GM19467 (cell line): ENCODE measurements around the gene E2F2.

ENCODE experiments used
- ATAC-seq: cut with Tn5 transposase; IDR thresholded peaks from one replicate; pipeline ENCODE4 v1.9.1; 2021; ENCODE audit warnings: mild to moderate bottlenecking, moderate library complexity; ENCODE audit not compliant: unreplicated experiment

The E2F2 gene

DNA sequence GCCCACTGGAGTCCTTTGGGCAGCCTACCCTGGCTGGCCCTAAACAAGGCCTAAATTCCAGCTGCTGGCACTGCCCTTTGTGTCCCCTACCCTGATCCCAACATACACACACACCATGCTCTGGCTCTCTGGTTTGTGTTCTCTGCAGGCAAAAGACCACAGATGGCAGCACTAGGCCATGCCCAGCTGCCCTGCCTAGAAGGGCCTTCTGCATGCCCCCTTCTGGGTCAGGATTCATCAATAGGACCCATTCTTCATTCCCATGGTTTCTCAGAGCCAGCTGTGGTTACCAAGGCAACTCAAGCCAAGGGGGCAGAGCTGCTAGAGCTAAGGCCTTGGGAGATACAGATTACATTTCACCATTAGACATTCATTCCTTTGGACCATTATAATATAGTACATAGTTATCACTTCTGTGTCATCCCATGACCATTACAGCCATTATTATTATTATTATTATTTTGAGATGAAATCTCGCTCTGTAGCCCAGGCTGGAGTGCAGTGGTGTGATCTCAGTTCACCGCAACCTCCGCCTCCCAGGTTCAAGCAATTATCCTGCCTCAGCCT is 64.5 kb downstream of the E2F2 start:
- no peak for ATAC-seq

- ATAC-seq: no peak
Measured at GRCh38 chr1:23463286-23463685, 67.7 kb downstream of the E2F2 start.

DNA sequence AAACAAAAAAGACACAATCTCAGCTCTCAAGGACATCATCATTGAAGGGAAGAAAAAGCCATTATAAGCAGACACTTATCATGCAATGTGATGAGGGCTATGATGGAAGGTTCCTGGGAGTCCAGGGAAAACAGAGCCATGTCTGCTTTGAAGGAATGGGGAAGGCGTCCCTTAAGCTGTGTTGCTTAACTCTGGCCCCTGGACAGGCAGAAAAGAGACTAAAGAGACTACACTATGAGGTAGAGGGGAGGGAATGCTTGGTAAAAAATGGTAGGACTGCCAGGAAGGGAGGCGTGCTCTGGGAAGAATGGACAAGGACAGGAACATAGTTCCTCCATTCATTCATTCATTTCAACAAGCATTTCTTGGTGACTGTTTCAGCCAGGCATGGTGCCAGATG is 68.3 kb downstream of the E2F2 start:
- no peak for ATAC-seq

GRCh38 chr1:23461050-23461449 is 70.0 kb downstream of the E2F2 start:
- no peak for ATAC-seq

DNA sequence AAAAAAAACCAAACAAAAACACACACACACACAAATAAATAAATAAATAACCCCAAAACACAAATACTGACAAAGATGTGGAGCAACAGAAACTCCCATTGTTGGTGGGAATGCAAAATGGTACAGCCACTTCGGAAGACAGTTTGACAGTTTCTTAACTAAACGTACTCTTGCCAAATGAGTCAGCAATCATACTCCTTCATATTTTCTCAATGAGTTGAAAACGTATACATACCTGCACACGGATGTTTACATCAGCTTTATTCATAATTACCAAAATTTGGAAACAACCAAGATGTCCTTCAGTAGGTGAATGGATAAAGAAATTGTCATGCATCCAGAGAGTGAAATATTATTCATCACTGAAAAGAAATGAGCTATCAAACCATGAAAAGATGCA is 70.5 kb downstream of the E2F2 start:
- ATAC-seq: no peak

DNA sequence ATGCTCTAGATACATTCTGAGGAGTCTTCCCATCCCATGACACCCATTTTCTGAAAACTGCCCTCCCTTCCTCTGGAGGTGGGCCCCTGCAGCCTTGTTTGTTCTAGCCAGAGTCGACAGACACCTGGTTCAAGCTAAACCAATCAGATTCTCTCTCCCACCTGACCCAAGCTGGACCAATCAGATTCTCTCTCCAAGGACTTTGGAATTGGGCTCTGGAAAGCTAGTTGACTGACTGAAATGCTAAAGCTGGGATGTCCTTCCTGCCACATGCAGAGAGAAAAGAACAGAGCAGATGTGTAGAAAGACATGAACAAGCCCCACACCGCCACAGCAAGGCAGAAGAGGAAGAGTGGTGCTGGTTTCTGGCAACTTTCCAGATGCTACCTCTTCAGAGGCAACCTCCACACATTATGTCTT is 71.7 kb downstream of the E2F2 start:
- no peak for ATAC-seq
